ENCODE results near the gene POLR1C.

POLR1C gene

DNA sequence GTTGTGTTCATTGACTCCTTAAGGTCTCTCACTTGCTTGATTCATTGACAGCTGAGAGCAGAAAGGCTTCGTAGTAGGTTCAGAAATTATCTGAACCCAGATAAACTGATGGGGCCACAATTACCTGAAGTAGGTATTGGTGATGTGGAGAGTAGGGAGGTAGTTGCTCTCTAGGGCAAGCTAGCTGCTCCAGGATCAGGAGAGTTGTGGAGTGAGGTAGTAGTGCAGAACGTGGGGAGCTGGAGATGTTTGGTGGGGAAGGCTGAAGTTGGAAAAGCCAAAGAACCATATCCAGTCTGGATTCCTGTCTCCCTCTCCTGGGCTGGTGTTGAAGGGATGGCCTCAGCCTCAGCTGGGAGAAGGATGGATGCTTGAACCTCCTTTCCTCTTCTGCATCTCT, 23.7 kb upstream of the POLR1C start:
- DNase-seq (ENCODE audit: low read depth in 1 of 2, low spot score in 1 of 2) = no peak
- Histone ChIP-seq H3K27me3 (ENCODE audit: insufficient read depth, poor library complexity, severe bottlenecking) (no peaks in the 10 kb centered on the region), H3K27ac (replicated peaks) (no peak overlapping the region), H3K4me3 (replicated peaks; ENCODE audit: insufficient read depth, low read length) (no peak overlapping the region)
- TF ChIP-seq, protein P1, sequence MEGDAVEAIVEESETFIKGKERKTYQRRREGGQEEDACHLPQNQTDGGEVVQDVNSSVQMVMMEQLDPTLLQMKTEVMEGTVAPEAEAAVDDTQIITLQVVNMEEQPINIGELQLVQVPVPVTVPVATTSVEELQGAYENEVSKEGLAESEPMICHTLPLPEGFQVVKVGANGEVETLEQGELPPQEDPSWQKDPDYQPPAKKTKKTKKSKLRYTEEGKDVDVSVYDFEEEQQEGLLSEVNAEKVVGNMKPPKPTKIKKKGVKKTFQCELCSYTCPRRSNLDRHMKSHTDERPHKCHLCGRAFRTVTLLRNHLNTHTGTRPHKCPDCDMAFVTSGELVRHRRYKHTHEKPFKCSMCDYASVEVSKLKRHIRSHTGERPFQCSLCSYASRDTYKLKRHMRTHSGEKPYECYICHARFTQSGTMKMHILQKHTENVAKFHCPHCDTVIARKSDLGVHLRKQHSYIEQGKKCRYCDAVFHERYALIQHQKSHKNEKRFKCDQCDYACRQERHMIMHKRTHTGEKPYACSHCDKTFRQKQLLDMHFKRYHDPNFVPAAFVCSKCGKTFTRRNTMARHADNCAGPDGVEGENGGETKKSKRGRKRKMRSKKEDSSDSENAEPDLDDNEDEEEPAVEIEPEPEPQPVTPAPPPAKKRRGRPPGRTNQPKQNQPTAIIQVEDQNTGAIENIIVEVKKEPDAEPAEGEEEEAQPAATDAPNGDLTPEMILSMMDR (IDR thresholded peaks at IDR 0.05; ENCODE audit: insufficient read depth, low read length) = no peak
- TF ChIP-seq, protein P2, sequence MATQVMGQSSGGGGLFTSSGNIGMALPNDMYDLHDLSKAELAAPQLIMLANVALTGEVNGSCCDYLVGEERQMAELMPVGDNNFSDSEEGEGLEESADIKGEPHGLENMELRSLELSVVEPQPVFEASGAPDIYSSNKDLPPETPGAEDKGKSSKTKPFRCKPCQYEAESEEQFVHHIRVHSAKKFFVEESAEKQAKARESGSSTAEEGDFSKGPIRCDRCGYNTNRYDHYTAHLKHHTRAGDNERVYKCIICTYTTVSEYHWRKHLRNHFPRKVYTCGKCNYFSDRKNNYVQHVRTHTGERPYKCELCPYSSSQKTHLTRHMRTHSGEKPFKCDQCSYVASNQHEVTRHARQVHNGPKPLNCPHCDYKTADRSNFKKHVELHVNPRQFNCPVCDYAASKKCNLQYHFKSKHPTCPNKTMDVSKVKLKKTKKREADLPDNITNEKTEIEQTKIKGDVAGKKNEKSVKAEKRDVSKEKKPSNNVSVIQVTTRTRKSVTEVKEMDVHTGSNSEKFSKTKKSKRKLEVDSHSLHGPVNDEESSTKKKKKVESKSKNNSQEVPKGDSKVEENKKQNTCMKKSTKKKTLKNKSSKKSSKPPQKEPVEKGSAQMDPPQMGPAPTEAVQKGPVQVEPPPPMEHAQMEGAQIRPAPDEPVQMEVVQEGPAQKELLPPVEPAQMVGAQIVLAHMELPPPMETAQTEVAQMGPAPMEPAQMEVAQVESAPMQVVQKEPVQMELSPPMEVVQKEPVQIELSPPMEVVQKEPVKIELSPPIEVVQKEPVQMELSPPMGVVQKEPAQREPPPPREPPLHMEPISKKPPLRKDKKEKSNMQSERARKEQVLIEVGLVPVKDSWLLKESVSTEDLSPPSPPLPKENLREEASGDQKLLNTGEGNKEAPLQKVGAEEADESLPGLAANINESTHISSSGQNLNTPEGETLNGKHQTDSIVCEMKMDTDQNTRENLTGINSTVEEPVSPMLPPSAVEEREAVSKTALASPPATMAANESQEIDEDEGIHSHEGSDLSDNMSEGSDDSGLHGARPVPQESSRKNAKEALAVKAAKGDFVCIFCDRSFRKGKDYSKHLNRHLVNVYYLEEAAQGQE (IDR thresholded peaks at IDR 0.05; ENCODE audit: insufficient replicate concordance, low read depth) = no peak
- TF ChIP-seq POLR2AphosphoS5 (IDR thresholded peaks at IDR 0.05; ENCODE audit: low read depth) (no peak), SPI1 (IDR thresholded peaks at IDR 0.05; ENCODE audit: borderline replicate concordance, low read depth) (no peak), GABPA (IDR thresholded peaks at IDR 0.05; ENCODE audit: low read depth) (no peak)

DNA sequence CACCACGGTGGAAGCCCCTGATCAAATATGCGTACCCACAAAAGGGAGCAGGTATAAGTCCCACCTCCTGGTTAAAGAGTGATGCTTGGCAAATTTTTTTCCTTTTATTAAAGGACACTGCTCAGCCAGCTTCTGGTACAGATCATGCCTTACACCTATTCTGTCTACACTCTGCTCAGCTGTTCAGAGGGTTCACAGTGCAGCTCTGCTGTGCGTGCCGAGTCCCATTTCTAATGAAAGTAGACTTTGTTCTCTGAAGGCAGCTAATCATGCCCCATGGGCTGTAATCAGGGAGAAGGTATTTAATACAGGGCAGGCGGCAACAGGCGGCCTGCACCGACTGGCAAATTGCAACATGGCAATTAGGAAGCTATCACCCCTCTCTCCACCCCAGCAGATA, 23.1 kb upstream of the POLR1C start:
- no peak for TF ChIP-seq POLR2AphosphoS5 (IDR thresholded peaks at IDR 0.05; ENCODE audit: low read depth)
- no peak for TF ChIP-seq SPI1 (IDR thresholded peaks at IDR 0.05; ENCODE audit: borderline replicate concordance, low read depth)
- no peak for TF ChIP-seq GABPA (IDR thresholded peaks at IDR 0.05; ENCODE audit: low read depth)
- no peak overlapping the region for H3K27ac ChIP-seq (replicated peaks)
- H3K4me3 ChIP-seq (replicated peaks; ENCODE audit: insufficient read depth, low read length) = no peak overlapping the region
- H3K27me3 ChIP-seq (ENCODE audit: insufficient read depth, poor library complexity, severe bottlenecking) = no peaks in the 10 kb centered on the region
- no peak for DNase-seq (ENCODE audit: low read depth in 1 of 2, low spot score in 1 of 2)

DNA sequence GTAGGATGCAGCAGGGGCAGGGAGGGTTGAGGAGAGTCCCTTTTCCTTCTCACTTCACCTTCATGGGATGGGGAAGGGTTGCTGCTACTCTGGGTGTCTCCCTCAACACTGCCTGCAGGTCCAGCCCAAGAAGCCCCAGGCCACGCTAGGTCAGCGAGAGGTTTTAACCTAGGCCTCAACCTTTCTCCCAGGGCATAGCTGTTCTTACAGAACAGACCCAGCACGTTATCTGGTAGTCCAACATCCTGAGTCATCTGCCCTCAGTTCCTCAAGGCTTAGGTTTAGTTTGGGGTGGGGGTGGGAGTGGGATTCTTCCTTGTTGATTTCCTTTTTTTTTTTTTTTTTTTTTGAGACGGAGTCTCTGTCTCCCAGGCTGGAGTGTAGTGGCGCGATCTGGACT, 22.6 kb upstream of the POLR1C start:
- no peak overlapping the region for H3K4me3 ChIP-seq (replicated peaks; ENCODE audit: insufficient read depth, low read length)
- TF ChIP-seq, protein P2 (IDR thresholded peaks at IDR 0.05; ENCODE audit: insufficient replicate concordance, low read depth) = no peak
- TF ChIP-seq POLR2AphosphoS5 (IDR thresholded peaks at IDR 0.05; ENCODE audit: low read depth) = no peak
- TF ChIP-seq GABPA (IDR thresholded peaks at IDR 0.05; ENCODE audit: low read depth) = no peak
- TF ChIP-seq SPI1 (IDR thresholded peaks at IDR 0.05; ENCODE audit: borderline replicate concordance, low read depth) = no peak
- TF ChIP-seq, protein P1 (IDR thresholded peaks at IDR 0.05; ENCODE audit: insufficient read depth, low read length) = no peak
- H3K27me3 ChIP-seq (ENCODE audit: insufficient read depth, poor library complexity, severe bottlenecking) = no peaks in the 10 kb centered on the region
- no peak for DNase-seq (ENCODE audit: low read depth in 1 of 2, low spot score in 1 of 2)
- H3K27ac ChIP-seq (replicated peaks) = no peak overlapping the region

DNA sequence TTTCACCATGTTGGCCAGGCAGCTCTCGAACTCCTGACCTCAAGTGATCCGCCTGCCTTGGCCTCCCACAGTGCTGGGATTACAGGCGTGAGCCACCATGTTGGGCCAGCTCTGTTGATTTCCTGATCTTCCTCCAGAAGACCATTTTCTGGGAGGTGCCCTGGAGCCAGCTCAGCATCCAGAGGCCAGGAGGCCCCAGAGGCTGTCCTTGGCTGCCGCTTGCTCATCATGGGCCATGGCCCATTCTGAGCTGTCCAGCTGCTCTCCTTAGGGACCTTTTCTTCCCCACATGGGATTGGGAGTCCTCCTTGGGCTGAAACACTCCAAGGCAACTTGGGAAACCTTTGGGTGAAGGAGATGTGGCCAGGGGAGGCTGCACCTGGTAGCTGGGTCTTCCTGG, 22.1 kb upstream of the POLR1C start:
- DNase-seq (ENCODE audit: low read depth in 1 of 2, low spot score in 1 of 2) = no peak
- Histone ChIP-seq H3K27ac (replicated peaks) (no peak overlapping the region), H3K27me3 (ENCODE audit: insufficient read depth, poor library complexity, severe bottlenecking) (no peaks in the 10 kb centered on the region), H3K4me3 (replicated peaks; ENCODE audit: insufficient read depth, low read length) (no peak overlapping the region)
- TF ChIP-seq SPI1 (IDR thresholded peaks at IDR 0.05; ENCODE audit: borderline replicate concordance, low read depth) = no peak
- TF ChIP-seq, protein P2 (IDR thresholded peaks at IDR 0.05; ENCODE audit: insufficient replicate concordance, low read depth) = no peak

Data from HL-60 (cell line).